Lower leg skin (tissue), 4 donors: ENCODE measurements around the gene ZBTB26. TPM values are rescaled to one million over a fixed set of nuclear protein-coding genes. Genes with fewer than 3 reads are reported as not detected.

Source experiments
- DNase-seq, 2 donors: peaks; one replicate each; pipeline ENCODE4 v3.0.0-alpha.2; 2019; ENCODE audit warnings: low spot score in 2 of 2
- H3K4me3 ChIP-seq: fragments of 200-600 bp; sonication (generic); 2 replicates; pipeline ENCODE4 v1.5.1; 2017; ENCODE audit warnings: mild to moderate bottlenecking, low read depth; ENCODE audit not compliant: poor library complexity, severe bottlenecking
- POLR2A ChIP-seq, 2 donors: fragments of 450-650 bp; IDR thresholded peaks; one replicate each; pipeline ENCODE4 v1.6.1; 2016 to 2017; ENCODE audit warnings: antibody characterized with exemption in 2 of 2, mild to moderate bottlenecking in 1 of 2, moderate library complexity in 1 of 2
- WGBS, 2 donors: methylation state at CpG; one replicate each; pipeline ENCODE4 v1.1.5; 2018; 5-methylcytosine and 5-hydroxymethylcytosine counted together
- intact Hi-C: fragments of 100-400 bp; cut with DNase I; formaldehyde crosslinking; loops from one replicate; pipeline ENCODE4 v1.15.0; 2023; ENCODE audit warnings: low total_unique reads
- total RNA-seq, 4 donors: library from RNA; depleted of rRNA; stranded (reverse); fragments of >200 nt; gene quantifications; one replicate each; pipeline ENCODE4 v1.1.0, GENCODE V29; 2016
- TF ChIP-seq, protein P1 (sequence below), 3 donors: fragments of 450-650 bp; IDR thresholded peaks; one replicate each; pipeline ENCODE4 v1.5.1; 2016; ENCODE audit warnings: antibody characterized with exemption in 3 of 3, mild to moderate bottlenecking in 3 of 3, moderate library complexity in 2 of 3

ZBTB26 gene
- total RNA-seq, 4 donors from 2014 or later, result 2.0 to 5.9 (median 4.8) TPM

GRCh38 chr9:122954253-122954691 is 23.0 kb upstream of the ZBTB26 start:
- intact Hi-C loops, result no loop called here
- H3K4me3 ChIP-seq, result no peak overlapping the region
- DNase-seq, result no peak
- TF ChIP-seq, protein P1, sequence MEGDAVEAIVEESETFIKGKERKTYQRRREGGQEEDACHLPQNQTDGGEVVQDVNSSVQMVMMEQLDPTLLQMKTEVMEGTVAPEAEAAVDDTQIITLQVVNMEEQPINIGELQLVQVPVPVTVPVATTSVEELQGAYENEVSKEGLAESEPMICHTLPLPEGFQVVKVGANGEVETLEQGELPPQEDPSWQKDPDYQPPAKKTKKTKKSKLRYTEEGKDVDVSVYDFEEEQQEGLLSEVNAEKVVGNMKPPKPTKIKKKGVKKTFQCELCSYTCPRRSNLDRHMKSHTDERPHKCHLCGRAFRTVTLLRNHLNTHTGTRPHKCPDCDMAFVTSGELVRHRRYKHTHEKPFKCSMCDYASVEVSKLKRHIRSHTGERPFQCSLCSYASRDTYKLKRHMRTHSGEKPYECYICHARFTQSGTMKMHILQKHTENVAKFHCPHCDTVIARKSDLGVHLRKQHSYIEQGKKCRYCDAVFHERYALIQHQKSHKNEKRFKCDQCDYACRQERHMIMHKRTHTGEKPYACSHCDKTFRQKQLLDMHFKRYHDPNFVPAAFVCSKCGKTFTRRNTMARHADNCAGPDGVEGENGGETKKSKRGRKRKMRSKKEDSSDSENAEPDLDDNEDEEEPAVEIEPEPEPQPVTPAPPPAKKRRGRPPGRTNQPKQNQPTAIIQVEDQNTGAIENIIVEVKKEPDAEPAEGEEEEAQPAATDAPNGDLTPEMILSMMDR (IDR thresholded peaks at IDR 0.05), result no peak
- no peak for TF ChIP-seq POLR2A (IDR thresholded peaks at IDR 0.05)

DNA sequence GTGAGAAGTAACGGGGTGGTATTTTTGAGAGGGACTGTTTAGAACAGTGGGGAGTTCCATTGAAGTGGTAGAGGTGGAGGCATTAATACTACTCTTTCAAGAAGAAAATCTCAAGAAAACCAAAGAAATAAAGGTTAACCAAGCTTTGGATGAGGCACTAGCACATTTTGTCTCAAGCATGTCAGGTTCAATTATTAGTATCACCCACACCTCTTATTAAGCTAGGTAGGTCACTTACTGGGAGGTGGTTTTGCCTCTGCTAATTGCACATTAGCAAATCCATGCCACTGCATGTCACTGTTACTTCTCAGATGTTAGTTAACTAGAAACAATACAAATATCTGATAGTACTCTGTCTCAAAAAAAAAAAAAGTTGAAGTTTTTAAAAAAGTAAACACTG is 19.7 kb upstream of the ZBTB26 start:
- no peak for DNase-seq
- intact Hi-C loops, result no loop called here
- no peak overlapping the region for H3K4me3 ChIP-seq
- WGBS, 2 donors, result 96 to 100% methylated on average over 1 of the region's 1 CpG
- TF ChIP-seq POLR2A (IDR thresholded peaks at IDR 0.05), result no peak
- TF ChIP-seq, protein P1 (IDR thresholded peaks at IDR 0.05), result no peak

DNA sequence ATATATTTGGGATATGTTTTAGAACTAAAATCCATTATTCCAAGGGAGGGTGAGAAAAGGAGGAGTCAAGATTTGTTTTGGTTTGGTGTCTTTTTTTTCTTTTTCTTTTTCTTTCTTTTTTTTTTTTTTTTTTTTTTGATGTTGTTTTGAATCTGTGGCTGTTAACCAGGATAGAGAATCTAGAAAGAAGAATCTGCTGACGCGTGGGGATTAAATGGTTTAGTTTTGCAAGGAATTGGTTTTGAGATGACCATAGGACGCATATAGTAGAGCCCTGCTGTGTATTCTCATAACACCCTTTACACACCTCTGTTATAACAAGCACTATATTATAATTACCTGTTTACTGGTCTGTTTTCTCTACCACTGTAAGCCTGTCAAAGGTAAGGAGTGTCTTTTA is 19.0 kb upstream of the ZBTB26 start:
- intact Hi-C loops, result no loop called here
- WGBS, 2 donors, result 85 to 92% methylated on average over 3 of the region's 3 CpGs
- no peak overlapping the region for H3K4me3 ChIP-seq
- no peak for DNase-seq
- TF ChIP-seq POLR2A (IDR thresholded peaks at IDR 0.05), result no peak
- TF ChIP-seq, protein P1 (IDR thresholded peaks at IDR 0.05), result no peak

- no peak for TF ChIP-seq POLR2A (IDR thresholded peaks at IDR 0.05)
- TF ChIP-seq, protein P1 (IDR thresholded peaks at IDR 0.05), result no peak
- WGBS, 2 donors, result 92 to 97% methylated on average over 1 of the region's 1 CpG
- intact Hi-C loops, result no loop called here
- H3K4me3 ChIP-seq, result no peak overlapping the region
- no peak for DNase-seq
Measured at GRCh38 chr9:122949696-122950095, 18.4 kb upstream of the ZBTB26 start.

DNA sequence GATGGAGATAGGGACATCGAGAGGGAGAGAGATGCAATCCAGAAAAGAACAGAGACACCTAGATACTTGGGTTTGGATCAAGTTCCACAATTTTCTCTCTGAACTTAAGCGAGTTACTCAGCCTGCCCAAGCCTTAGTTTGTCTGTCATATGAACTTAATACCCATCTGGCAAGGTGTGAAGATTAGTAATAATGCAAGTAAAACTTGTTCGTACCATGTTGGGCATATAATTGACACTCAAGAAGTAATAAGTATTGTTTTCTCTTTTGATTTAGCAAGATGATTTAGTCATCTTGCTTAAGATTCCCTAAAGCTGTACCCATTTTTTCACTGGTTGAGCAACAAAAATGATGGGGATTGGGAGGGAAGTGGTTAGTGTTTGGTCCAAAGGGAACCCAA is 17.0 kb upstream of the ZBTB26 start:
- no peak overlapping the region for H3K4me3 ChIP-seq
- intact Hi-C loops, result no loop called here
- no peak for DNase-seq
- TF ChIP-seq, protein P1 (IDR thresholded peaks at IDR 0.05), result no peak
- TF ChIP-seq POLR2A (IDR thresholded peaks at IDR 0.05), result no peak
- WGBS, 2 donors, result 71 to 77% methylated on average over 3 of the region's 3 CpGs

DNA sequence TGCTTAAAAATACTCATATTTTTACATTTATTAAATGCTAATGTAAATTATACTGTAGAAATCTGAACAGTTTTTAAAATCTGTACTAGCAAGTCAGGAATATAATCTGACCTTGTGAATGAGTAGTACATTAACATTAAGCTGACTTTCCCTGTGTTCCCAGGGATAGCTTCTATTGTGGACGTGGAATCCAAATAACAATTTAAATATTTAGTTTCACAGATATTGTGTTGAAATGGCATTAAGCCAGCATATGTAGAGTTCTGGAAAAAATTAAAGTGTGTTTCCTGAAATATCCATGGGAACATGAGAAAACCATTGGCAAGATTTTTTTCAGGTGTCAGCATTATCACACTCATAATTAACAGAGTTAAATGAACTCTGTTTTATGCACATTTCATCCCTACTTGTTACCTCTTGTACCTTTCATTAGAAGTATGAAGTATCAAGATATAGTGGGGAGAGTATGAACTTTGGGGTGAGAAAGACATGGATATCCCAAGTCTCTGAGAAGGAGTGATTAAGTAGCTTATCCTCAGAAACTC is 15.2 kb upstream of the ZBTB26 start:
- no peak for DNase-seq
- TF ChIP-seq POLR2A (IDR thresholded peaks at IDR 0.05), result no peak
- TF ChIP-seq, protein P1 (IDR thresholded peaks at IDR 0.05), result no peak
- no peak overlapping the region for H3K4me3 ChIP-seq
- WGBS, 2 donors, result 64 to 73% methylated on average over 1 of the region's 1 CpG
- intact Hi-C loops, result no loop called here
